HL-60 (cell line): ENCODE data around the gene PRKAB1.

Experiments
- DNase-seq, 2 experiments: peaks; one replicate each; pipeline ENCODE4 v3.0.0-alpha.2; 2010 to 2020; ENCODE audit warnings: low read depth in 1 of 2, low spot score in 1 of 2
- H3K27ac ChIP-seq: fragments of 250-450 bp; sonication (Bioruptor Pico); replicated peaks from 2 replicates; pipeline ENCODE4 v1.5.1; 2020; ENCODE audit warnings: mild to moderate bottlenecking, moderate library complexity
- H3K27me3 ChIP-seq: fragments of 250-450 bp; sonication (Bioruptor Pico); 2 replicates; pipeline ENCODE4 v1.5.1; 2021; ENCODE audit warnings: mild to moderate bottlenecking, moderate library complexity; ENCODE audit not compliant: insufficient read depth, poor library complexity, severe bottlenecking
- H3K4me3 ChIP-seq: replicated peaks from 2 replicates; pipeline ENCODE4 v1.5.1; 2011; ENCODE audit warnings: mild to moderate bottlenecking, control low read depth, low read length; ENCODE audit not compliant: insufficient read depth
- CTCF ChIP-seq: IDR thresholded peaks from one replicate; pipeline ENCODE4 v1.5.1; 2011; ENCODE audit warnings: low read length, control low read depth, inconsistent platforms; ENCODE audit not compliant: insufficient read depth
- GABPA ChIP-seq: IDR thresholded peaks from 2 replicates; pipeline ENCODE4 v1.6.1; 2012; ENCODE audit warnings: low read depth
- POLR2AphosphoS5 ChIP-seq: IDR thresholded peaks from 2 replicates; pipeline ENCODE4 v1.6.1; 2012; ENCODE audit warnings: low read depth
- REST ChIP-seq: IDR thresholded peaks from 2 replicates; pipeline ENCODE4 v1.6.1; 2012; ENCODE audit warnings: low read depth; ENCODE audit not compliant: insufficient replicate concordance
- SPI1 ChIP-seq: IDR thresholded peaks from 2 replicates; pipeline ENCODE4 v1.6.1; 2012; ENCODE audit warnings: low read depth, mild to moderate bottlenecking, borderline replicate concordance

PRKAB1 gene

DNA sequence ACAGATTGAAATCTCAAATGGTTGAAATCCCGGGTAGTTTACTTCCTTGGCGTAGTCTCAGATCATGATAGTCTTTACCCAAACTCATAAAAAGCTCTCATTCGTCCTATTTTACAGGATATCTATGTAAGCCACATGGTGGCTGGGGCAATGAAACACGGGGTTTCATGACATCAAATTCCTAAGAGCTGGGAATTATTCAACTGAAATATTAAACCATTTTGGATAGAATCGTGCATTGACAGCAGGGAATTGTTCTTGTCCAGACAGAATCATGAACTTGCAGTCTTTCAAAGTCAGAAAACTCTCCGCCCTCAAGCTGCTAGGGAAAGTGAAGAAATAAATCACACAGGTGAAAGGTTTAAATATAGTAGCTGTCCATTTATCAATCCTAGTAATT is 33.2 kb upstream of the PRKAB1 start:
- no peaks in the 10 kb centered on the region for H3K27me3 ChIP-seq
- no peak for DNase-seq
- TF ChIP-seq SPI1 (no peak), CTCF (no peak), POLR2AphosphoS5 (no peak), REST (no peak), GABPA (no peak)
- no peak overlapping the region for H3K27ac ChIP-seq
- no peak overlapping the region for H3K4me3 ChIP-seq

DNA sequence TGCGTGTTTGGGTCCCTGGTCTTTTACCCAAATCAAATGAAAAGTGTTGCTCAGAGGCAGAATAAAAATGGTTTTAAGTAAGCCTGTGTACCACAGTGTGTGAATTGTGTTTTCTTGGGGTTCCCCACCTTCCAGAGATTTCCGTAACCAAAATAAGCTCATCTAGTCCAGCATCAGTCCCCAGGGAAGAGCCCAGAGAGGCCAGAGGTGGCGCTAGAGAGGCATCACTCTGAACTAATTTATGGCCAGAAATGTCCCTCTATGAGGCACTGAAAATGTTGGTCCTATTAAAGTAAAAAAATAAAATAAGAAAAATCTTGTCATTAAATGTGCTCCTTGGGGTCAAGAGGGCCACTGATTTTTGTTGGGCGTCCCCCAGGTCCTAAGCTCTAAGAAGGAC is 24.9 kb upstream of the PRKAB1 start:
- no peak overlapping the region for H3K4me3 ChIP-seq
- DNase-seq: no peak
- TF ChIP-seq SPI1 (no peak), CTCF (no peak), GABPA (no peak), REST (no peak), POLR2AphosphoS5 (no peak)
- no peak overlapping the region for H3K27ac ChIP-seq
- no peaks in the 10 kb centered on the region for H3K27me3 ChIP-seq

GRCh38 chr12:119644930-119645329 is 23.0 kb upstream of the PRKAB1 start:
- no peaks in the 10 kb centered on the region for H3K27me3 ChIP-seq
- DNase-seq: no peak
- H3K27ac ChIP-seq: no peak overlapping the region
- no peak overlapping the region for H3K4me3 ChIP-seq
- no peak for TF ChIP-seq POLR2AphosphoS5
- TF ChIP-seq GABPA: no peak
- no peak for TF ChIP-seq SPI1
- TF ChIP-seq REST: no peak
- TF ChIP-seq CTCF: no peak
